ENCODE results near the gene IFNW1. TPM values are rescaled to one million over a fixed set of nuclear protein-coding genes. Genes with fewer than 3 reads are reported as not detected.

IFNW1 gene

GRCh38 chr9:21096901-21097255, 44.8 kb downstream of the IFNW1 start:
- Histone ChIP-seq H3K4me2 (ENCODE audit: insufficient read depth, low read length, poor library complexity, severe bottlenecking) (no peak overlapping the region), H3K27ac (replicated peaks; ENCODE audit: low read length) (no peak overlapping the region)
- no CpG with 5 or more reads among the region's 2 CpGs for WGBS, 2 donors (ENCODE audit: extremely low coverage in 2 of 2, insufficient read length in 2 of 2, insufficient replicate concordance in 1 of 2)

DNA sequence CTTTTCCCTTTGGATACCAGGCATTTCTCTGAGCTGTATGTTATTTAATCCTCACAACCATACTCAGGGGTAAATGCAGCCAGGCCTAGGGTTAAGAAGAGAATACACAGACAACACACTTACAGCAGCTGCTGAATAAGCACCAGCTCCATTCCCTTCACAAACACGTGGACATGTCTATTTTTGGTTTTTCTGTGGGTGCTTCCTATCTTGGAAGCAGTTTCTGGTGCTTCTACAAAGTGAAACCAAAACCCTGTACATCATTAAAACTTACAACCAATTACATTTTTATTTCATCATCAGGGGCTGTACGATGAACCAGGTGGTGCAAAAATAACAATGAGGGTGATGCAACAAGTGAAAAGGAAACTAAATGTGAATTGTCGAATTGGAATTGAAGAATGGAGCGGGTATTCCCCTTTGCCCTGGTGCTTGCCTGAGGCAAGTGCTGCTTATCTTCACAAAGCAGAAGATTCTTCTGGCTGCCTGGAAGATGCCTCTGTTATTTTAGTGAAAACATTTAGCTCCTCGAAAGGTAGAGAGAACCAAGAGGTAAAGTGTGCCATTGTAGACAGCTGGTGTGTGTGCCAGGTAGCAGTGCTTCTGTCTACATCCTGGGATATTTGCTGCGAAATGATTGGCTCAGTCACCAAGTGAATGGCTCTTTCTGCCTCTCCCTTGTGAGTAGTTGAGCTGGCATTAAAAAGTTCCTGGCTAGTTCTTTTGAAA, 45.3 kb downstream of the IFNW1 start:
- Histone ChIP-seq H3K18ac (ENCODE audit: low read length) (no peak overlapping the region), H2AK5ac (ENCODE audit: low read depth, low read length) (no peak overlapping the region), H3K4ac (ENCODE audit: low read length) (no peak overlapping the region), H3K27ac (replicated peaks; ENCODE audit: low read length) (no peak overlapping the region), H3K14ac (ENCODE audit: low read length) (no peak overlapping the region), H2AFZ (ENCODE audit: low read length) (peak overlapping the region; percentile 42), H3K27me3 (ENCODE audit: control insufficient read depth in 3 of 3, insufficient read depth in 3 of 3, low read depth in 1 of 3, low read length in 3 of 3) (no peaks in the 10 kb centered on the region), H3K9ac (ENCODE audit: low read depth, low read length, poor library complexity) (no peak overlapping the region), H3K36me3 (replicated peaks in 1 of 2; ENCODE audit: control insufficient read depth in 2 of 2, insufficient read depth in 2 of 2, low read length in 2 of 2) (no peaks in the 10 kb centered on the region), H2BK15ac (ENCODE audit: low read length) (no peak overlapping the region), H2BK12ac (ENCODE audit: low read length) (no peak overlapping the region), H3K9me3 (replicated peaks in 1 of 2; ENCODE audit: control insufficient read depth in 2 of 2, insufficient read depth in 1 of 2, low read depth in 1 of 2, low read length in 2 of 2) (no peaks in the 10 kb centered on the region), H3K4me3 (ENCODE audit: low read length in 2 of 2) (no peak overlapping the region), H2BK120ac (ENCODE audit: low read depth, low read length) (no peak overlapping the region), H3K4me1 (ENCODE audit: control insufficient read depth in 2 of 2, insufficient read depth in 1 of 2, low read depth in 1 of 2, low read length in 2 of 2) (no peaks in the 10 kb centered on the region), H3K79me1 (ENCODE audit: low read depth, low read length) (no peaks in the 10 kb centered on the region), H2BK5ac (ENCODE audit: low read length) (no peak overlapping the region), H3K4me2 (ENCODE audit: insufficient read depth, low read length, poor library complexity, severe bottlenecking) (no peak overlapping the region), H4K91ac (ENCODE audit: low read depth, low read length, poor library complexity) (no peak overlapping the region), H3K23ac (ENCODE audit: low read depth, low read length, poor library complexity) (no peak overlapping the region), H4K8ac (ENCODE audit: low read depth, low read length) (no peak overlapping the region)
- no peak for DNase-seq (ENCODE audit: low spot score)
- 100% methylated on average over 2 of the region's 6 CpGs; no CpG with 5 or more reads in 1 of the 2 donors for WGBS, 2 donors (ENCODE audit: extremely low coverage in 2 of 2, insufficient read length in 2 of 2, insufficient replicate concordance in 1 of 2)

More at GRCh38 chr9:21096901-21097255, 44.8 kb downstream of the IFNW1 start:
- Histone ChIP-seq H2BK15ac (ENCODE audit: low read length) (no peak overlapping the region), H3K4me1 (ENCODE audit: control insufficient read depth in 2 of 2, insufficient read depth in 1 of 2, low read depth in 1 of 2, low read length in 2 of 2) (no peaks in the 10 kb centered on the region), H3K9ac (ENCODE audit: low read depth, low read length, poor library complexity) (no peak overlapping the region), H2BK120ac (ENCODE audit: low read depth, low read length) (no peak overlapping the region), H3K79me1 (ENCODE audit: low read depth, low read length) (no peaks in the 10 kb centered on the region), H4K91ac (ENCODE audit: low read depth, low read length, poor library complexity) (no peak overlapping the region), H2AK5ac (ENCODE audit: low read depth, low read length) (no peak overlapping the region), H2AFZ (ENCODE audit: low read length) (peak overlapping the region; percentile 42), H3K23ac (ENCODE audit: low read depth, low read length, poor library complexity) (no peak overlapping the region), H2BK5ac (ENCODE audit: low read length) (no peak overlapping the region), H3K14ac (ENCODE audit: low read length) (no peak overlapping the region), H3K4me3 (ENCODE audit: low read length in 2 of 2) (no peak overlapping the region), H4K8ac (ENCODE audit: low read depth, low read length) (no peak overlapping the region), H3K9me3 (replicated peaks in 1 of 2; ENCODE audit: control insufficient read depth in 2 of 2, insufficient read depth in 1 of 2, low read depth in 1 of 2, low read length in 2 of 2) (no peaks in the 10 kb centered on the region), H3K18ac (ENCODE audit: low read length) (no peak overlapping the region), H3K4ac (ENCODE audit: low read length) (no peak overlapping the region), H2BK12ac (ENCODE audit: low read length) (no peak overlapping the region), H3K27me3 (ENCODE audit: control insufficient read depth in 3 of 3, insufficient read depth in 3 of 3, low read depth in 1 of 3, low read length in 3 of 3) (no peaks in the 10 kb centered on the region), H3K36me3 (replicated peaks in 1 of 2; ENCODE audit: control insufficient read depth in 2 of 2, insufficient read depth in 2 of 2, low read length in 2 of 2) (no peaks in the 10 kb centered on the region)
- no peak for DNase-seq (ENCODE audit: low spot score)

GRCh38 chr9:21095561-21095960, 46.1 kb downstream of the IFNW1 start:
- H2BK5ac ChIP-seq (ENCODE audit: low read length), result no peak overlapping the region
- H3K27me3 ChIP-seq (ENCODE audit: control insufficient read depth in 3 of 3, insufficient read depth in 3 of 3, low read depth in 1 of 3, low read length in 3 of 3), result no peaks in the 10 kb centered on the region
- DNase-seq (ENCODE audit: low spot score), result no peak
- no peak overlapping the region for H3K27ac ChIP-seq (replicated peaks; ENCODE audit: low read length)
- H3K14ac ChIP-seq (ENCODE audit: low read length), result no peak overlapping the region
- H4K91ac ChIP-seq (ENCODE audit: low read depth, low read length, poor library complexity), result no peak overlapping the region
- H3K36me3 ChIP-seq (replicated peaks in 1 of 2; ENCODE audit: control insufficient read depth in 2 of 2, insufficient read depth in 2 of 2, low read length in 2 of 2), result no peaks in the 10 kb centered on the region
- H3K9me3 ChIP-seq (replicated peaks in 1 of 2; ENCODE audit: control insufficient read depth in 2 of 2, insufficient read depth in 1 of 2, low read depth in 1 of 2, low read length in 2 of 2), result no peaks in the 10 kb centered on the region
- no peak overlapping the region for H3K4me2 ChIP-seq (ENCODE audit: insufficient read depth, low read length, poor library complexity, severe bottlenecking)
- no peak overlapping the region for H2AFZ ChIP-seq (ENCODE audit: low read length)
- H3K18ac ChIP-seq (ENCODE audit: low read length), result no peak overlapping the region
- H2AK5ac ChIP-seq (ENCODE audit: low read depth, low read length), result no peak overlapping the region
- no peak overlapping the region for H3K23ac ChIP-seq (ENCODE audit: low read depth, low read length, poor library complexity)
- H3K4me1 ChIP-seq (ENCODE audit: control insufficient read depth in 2 of 2, insufficient read depth in 1 of 2, low read depth in 1 of 2, low read length in 2 of 2), result no peaks in the 10 kb centered on the region
- H2BK120ac ChIP-seq (ENCODE audit: low read depth, low read length), result no peak overlapping the region
- no peak overlapping the region for H2BK12ac ChIP-seq (ENCODE audit: low read length)
- H3K4me3 ChIP-seq (ENCODE audit: low read length in 2 of 2), result no peak overlapping the region
- no peak overlapping the region for H3K9ac ChIP-seq (ENCODE audit: low read depth, low read length, poor library complexity)
- no peak overlapping the region for H2BK15ac ChIP-seq (ENCODE audit: low read length)
- no peaks in the 10 kb centered on the region for H3K79me1 ChIP-seq (ENCODE audit: low read depth, low read length)
- H3K4ac ChIP-seq (ENCODE audit: low read length), result no peak overlapping the region
- no peak overlapping the region for H4K8ac ChIP-seq (ENCODE audit: low read depth, low read length)

Small RNA genes lying within 50 kb of the gene (small RNA-seq; reads per million reads assigned to genes)
- gene IFNWP4 (ENCODE audit: insufficient read depth), result not detected
- gene RF00019 (ENCODE audit: insufficient read depth), result not detected
